CD14-positive monocyte (primary cell): ENCODE data around the gene RTN4R. TPM values are rescaled to one million over a fixed set of nuclear protein-coding genes. Genes with fewer than 3 reads are reported as not detected.

Source experiments
- DNase-seq, 3 donors: peaks; one replicate each; pipeline ENCODE4 v3.0.0-alpha.2; 2011 to 2022
- H2AFZ ChIP-seq: 2 replicates; pipeline ENCODE4 v1.6.0; 2012; ENCODE audit warnings: mild to moderate bottlenecking, low read depth, low read length, inconsistent platforms; ENCODE audit not compliant: insufficient read depth, poor library complexity, severe bottlenecking
- H3K27ac ChIP-seq, 2 donors: 1 replicate in 1 of 2; 2 replicates in 1 of 2; pipeline ENCODE4 v1.5.1; 2012 to 2013; ENCODE audit warnings: low read length in 2 of 2, control low read depth in 1 of 2, inconsistent platforms in 1 of 2, low read depth in 1 of 2, mild to moderate bottlenecking in 1 of 2
- H3K27me3 ChIP-seq, 2 donors: one replicate each; pipeline versions ENCODE4 v1.6.0 to v1.6.1; 2011 to 2013; ENCODE audit warnings: low read length in 2 of 2; ENCODE audit not compliant: control insufficient read depth in 2 of 2, insufficient read depth in 2 of 2
- H3K36me3 ChIP-seq, 2 donors: replicated peaks in 1 of 2; 1 replicate in 1 of 2; 2 replicates in 1 of 2; pipeline versions ENCODE4 v1.5.1 to v1.6.1; 2012 to 2013; ENCODE audit warnings: low read length in 2 of 2, control low read depth in 1 of 2, inconsistent platforms in 1 of 2, mild to moderate bottlenecking in 1 of 2; ENCODE audit not compliant: insufficient read depth in 2 of 2, control insufficient read depth in 1 of 2
- H3K4me1 ChIP-seq, 2 donors: 1 replicate in 1 of 2; 2 replicates in 1 of 2; pipeline versions ENCODE4 v1.5.1 to v1.6.1; 2012 to 2013; ENCODE audit warnings: low read length in 2 of 2, control low read depth in 1 of 2, inconsistent platforms in 1 of 2, mild to moderate bottlenecking in 1 of 2, moderate library complexity in 1 of 2; ENCODE audit not compliant: insufficient read depth in 2 of 2, control insufficient read depth in 1 of 2
- H3K4me2 ChIP-seq: replicated peaks from 2 replicates; pipeline ENCODE3; 2012; ENCODE audit warnings: low read length, moderate library complexity, mild to moderate bottlenecking; ENCODE audit not compliant: poor library complexity, severe bottlenecking; ENCODE audit errors: extremely low read depth
- H3K4me3 ChIP-seq, 3 experiments: fragments of 200-600 bp in 1 of 3; sonication (generic) in 1 of 3; replicated peaks in 1 of 3; 1 replicate in 2 of 3; 2 replicates in 1 of 3; pipeline ENCODE4 v1.5.1; 2011 to 2013; ENCODE audit warnings: low read length in 3 of 3, mild to moderate bottlenecking in 3 of 3, control low read depth in 2 of 3, low read depth in 2 of 3, inconsistent platforms in 1 of 3, moderate library complexity in 1 of 3
- H3K79me2 ChIP-seq: 2 replicates; pipeline ENCODE4 v1.6.0; 2012; ENCODE audit warnings: mild to moderate bottlenecking, control low read depth, inconsistent platforms, low read length, moderate library complexity; ENCODE audit not compliant: insufficient read depth
- H3K9ac ChIP-seq: 2 replicates; pipeline ENCODE4 v1.6.0; 2017; ENCODE audit warnings: low read length, mild to moderate bottlenecking; ENCODE audit not compliant: insufficient read depth, poor library complexity, severe bottlenecking
- H3K9me3 ChIP-seq, 2 donors: replicated peaks in 1 of 2; 1 replicate in 1 of 2; 2 replicates in 1 of 2; pipeline versions ENCODE4 v1.5.1 to v1.6.1; 2012 to 2013; ENCODE audit warnings: low read length in 2 of 2, control low read depth in 1 of 2; ENCODE audit not compliant: control insufficient read depth in 1 of 2, insufficient read depth in 1 of 2
- H4K20me1 ChIP-seq: 2 replicates; pipeline ENCODE4 v1.6.0; 2012; ENCODE audit warnings: mild to moderate bottlenecking, low read length, control low read depth, moderate library complexity; ENCODE audit not compliant: insufficient read depth
- H3K27ac Mint-ChIP-seq, 7 donors: one replicate each; pipeline ENCODE4 v1.8.0; 2020; ENCODE audit warnings: mild to moderate bottlenecking in 7 of 7, mixed read lengths in 7 of 7, moderate library complexity in 6 of 7, inconsistent platforms in 2 of 7
- H3K27me3 Mint-ChIP-seq, 3 donors: one replicate each; pipeline ENCODE4 v1.8.0; 2021 to 2022; ENCODE audit warnings: low read depth in 3 of 3, mild to moderate bottlenecking in 3 of 3, mixed read lengths in 3 of 3, moderate library complexity in 3 of 3, inconsistent platforms in 1 of 3
- H3K36me3 Mint-ChIP-seq, 2 donors: one replicate each; pipeline ENCODE4 v1.8.0; 2020; ENCODE audit warnings: mixed read lengths in 2 of 2, inconsistent platforms in 1 of 2, mild to moderate bottlenecking in 1 of 2
- H3K4me1 Mint-ChIP-seq: one replicate; pipeline ENCODE4 v1.8.0; 2020; ENCODE audit warnings: mild to moderate bottlenecking, mixed read lengths
- H3K4me3 Mint-ChIP-seq, 2 donors: one replicate each; pipeline ENCODE4 v1.8.0; 2020; ENCODE audit warnings: mild to moderate bottlenecking in 2 of 2, mixed read lengths in 2 of 2, moderate library complexity in 1 of 2
- H3K9me3 Mint-ChIP-seq, 7 donors: one replicate each; pipeline ENCODE4 v1.8.0; 2020 to 2022; ENCODE audit warnings: mixed read lengths in 7 of 7, mild to moderate bottlenecking in 6 of 7, moderate library complexity in 6 of 7, inconsistent platforms in 2 of 7
- CTCF ChIP-seq: fragments of 200-600 bp; IDR thresholded peaks from one replicate; pipeline ENCODE4 v1.8.0; 2022; ENCODE audit warnings: antibody characterized with exemption, mild to moderate bottlenecking
- WGBS: methylation state at CpG from one replicate; pipeline ENCODE4 v1.1.5; 2013; ENCODE audit warnings: missing lambda C conversion rate; ENCODE audit not compliant: insufficient coverage; 5-methylcytosine and 5-hydroxymethylcytosine counted together
- intact Hi-C, 2 donors: fragments of 100-400 bp; cut with micrococcal nuclease; formaldehyde crosslinking; loops; one replicate each; pipeline versions ENCODE4 v1.15.0 to v1.15.1; 2023
- polyA plus RNA-seq, 3 donors: library from polyadenylated mRNA; depleted of rRNA in 1 of 3; unstranded in 2 of 3; stranded (reverse) in 1 of 3; fragments of 300-500 nt in 2 of 3; fragments of >200 nt in 1 of 3; fragmentation: Illumina TruSeq in 2 of 3; gene quantifications; 1 replicate in 2 of 3; 2 replicates in 1 of 3; pipeline ENCODE4 v1.2.3, GENCODE V29; 2012 to 2021

Gene RTN4R
- polyA plus RNA-seq, 3 donors, result not detected

- no peaks in the 10 kb centered on the region for H3K36me3 Mint-ChIP-seq
- no peaks in the 10 kb centered on the region for H3K27me3 ChIP-seq
- H3K4me1 Mint-ChIP-seq, result peaks cover 21% of the 10 kb centered on the region
- WGBS, result 79% methylated on average over 8 of the region's 10 CpGs
- no peak for TF ChIP-seq CTCF
- H3K36me3 ChIP-seq, result no peaks in the 10 kb centered on the region
- no peak overlapping the region for H3K27ac ChIP-seq
- H3K9ac ChIP-seq, result no peak overlapping the region
- H3K4me1 ChIP-seq, result peaks cover 9 to 20% of the 10 kb centered on the region in 2 donors
- no peak overlapping the region for H3K4me2 ChIP-seq
- no peak overlapping the region for H3K27ac Mint-ChIP-seq
- no peaks in the 10 kb centered on the region for H3K79me2 ChIP-seq
- intact Hi-C loops, result no loop called here
- no peak overlapping the region for H2AFZ ChIP-seq
- H3K4me3 ChIP-seq, result no peak overlapping the region
- no peaks in the 10 kb centered on the region for H3K9me3 Mint-ChIP-seq
- no peaks in the 10 kb centered on the region for H4K20me1 ChIP-seq
- no peak for DNase-seq
- no peaks in the 10 kb centered on the region for H3K9me3 ChIP-seq
- H3K4me3 Mint-ChIP-seq, result no peak overlapping the region
- H3K27me3 Mint-ChIP-seq, result no peaks in the 10 kb centered on the region
These were observed 23.9 kb downstream of the RTN4R start for GRCh38 chr22:20244250-20244648.

- Histone ChIP-seq H3K27me3 (no peaks in the 10 kb centered on the region), H3K4me3 (no peak overlapping the region), H4K20me1 (no peaks in the 10 kb centered on the region), H3K9ac (peak overlapping the region; percentile 32), H2AFZ (peak overlapping the region; percentile 71), H3K79me2 (no peaks in the 10 kb centered on the region), H3K9me3 (no peaks in the 10 kb centered on the region), H3K4me2 (peak overlapping the region; percentile 52), H3K36me3 (no peaks in the 10 kb centered on the region), H3K4me1 (peaks cover 9 to 20% of the 10 kb centered on the region in 2 donors), H3K27ac (no peak overlapping the region)
- Mint-ChIP-seq H3K9me3 (no peaks in the 10 kb centered on the region), H3K4me3 (peak overlapping the region; percentile 60 to 79), H3K27me3 (no peaks in the 10 kb centered on the region), H3K27ac (peak overlapping the region in 2 of 7 donors; percentile 6 to 78), H3K36me3 (no peaks in the 10 kb centered on the region), H3K4me1 (peaks cover 21% of the 10 kb centered on the region)
- no peak for TF ChIP-seq CTCF
- 61% methylated on average over 7 of the region's 16 CpGs for WGBS
- no peak for DNase-seq
- intact Hi-C loops, result no loop called here
These were observed 24.4 kb downstream of the RTN4R start for GRCh38 chr22:20243537-20244249.
